NCI-H2029 treated with DMSO at 0.1 percent for 48 hours (cell line): Measurements from ENCODE around the gene ARHGEF17.

Experiments
- DNase-seq: peaks from one replicate; lab custom pipeline; 2025; lab: John Stamatoyannopoulos, UW

ARHGEF17 gene

GRCh38 chr11:73356979-73357860, 49.1 kb downstream of the ARHGEF17 start:
- no peak for DNase-seq

- no peak for DNase-seq
Observed at GRCh38 chr11:73358071-73358470, 50.0 kb downstream of the ARHGEF17 start.

GRCh38 chr11:73359341-73359740, 51.3 kb downstream of the ARHGEF17 start:
- no peak for DNase-seq

GRCh38 chr11:73359930-73360742, 52.1 kb downstream of the ARHGEF17 start:
- DNase-seq = no peak

GRCh38 chr11:73360743-73361369, 52.8 kb downstream of the ARHGEF17 start:
- DNase-seq = no peak

GRCh38 chr11:73361953-73362776, 54.1 kb downstream of the ARHGEF17 start:
- DNase-seq = no peak

GRCh38 chr11:73363147-73363546, 55.1 kb downstream of the ARHGEF17 start:
- DNase-seq = no peak

GRCh38 chr11:73365352-73366264, 57.5 kb downstream of the ARHGEF17 start:
- DNase-seq = no peak

GRCh38 chr11:73366265-73366610, 58.2 kb downstream of the ARHGEF17 start:
- no peak for DNase-seq

- DNase-seq = no peak
Observed at GRCh38 chr11:73366953-73367352, 58.9 kb downstream of the ARHGEF17 start.

GRCh38 chr11:73367482-73368024, 59.5 kb downstream of the ARHGEF17 start:
- DNase-seq = no peak

- DNase-seq = no peak
Observed at GRCh38 chr11:73372375-73372993, 64.4 kb downstream of the ARHGEF17 start.

GRCh38 chr11:73374151-73374550, 66.1 kb downstream of the ARHGEF17 start:
- no peak for DNase-seq

GRCh38 chr11:73375830-73376159, 67.7 kb downstream of the ARHGEF17 start:
- no peak for DNase-seq

- no peak for DNase-seq
Observed at GRCh38 chr11:73376160-73376802, 68.2 kb downstream of the ARHGEF17 start, which contains the start of gene RELT. Gene RELT, plus strand, starts transcription at chr11:73376399. Its CDS starts 12,738 bp downstream, at chr11:73389137.

- DNase-seq = peak; percentile 13
Observed at GRCh38 chr11:73376803-73377629, 68.9 kb downstream of the ARHGEF17 start.

GRCh38 chr11:73379189-73379880, 71.3 kb downstream of the ARHGEF17 start:
- no peak for DNase-seq

GRCh38 chr11:73380331-73380730, 72.3 kb downstream of the ARHGEF17 start:
- DNase-seq = no peak
